Fibroblast of lung (primary cell): ENCODE results near the gene YWHAQ.

Experiments
- EZH2 ChIP-seq: IDR thresholded peaks from 2 replicates; pipeline ENCODE4 v1.5.1; 2012; ENCODE audit warnings: low read length, control low read depth, mild to moderate bottlenecking; ENCODE audit errors: missing control alignments
- TF ChIP-seq, protein P1 (sequence below), 2 donors: IDR thresholded peaks in 1 of 2; conservative IDR thresholded peaks in 1 of 2; 1 replicate in 1 of 2; 2 replicates in 1 of 2; pipeline ENCODE4 v1.5.1; 2011 to 2012; ENCODE audit warnings: low read length in 2 of 2, control low read depth in 1 of 2, inconsistent platforms in 1 of 2, low read depth in 1 of 2, mild to moderate bottlenecking in 1 of 2

DNA sequence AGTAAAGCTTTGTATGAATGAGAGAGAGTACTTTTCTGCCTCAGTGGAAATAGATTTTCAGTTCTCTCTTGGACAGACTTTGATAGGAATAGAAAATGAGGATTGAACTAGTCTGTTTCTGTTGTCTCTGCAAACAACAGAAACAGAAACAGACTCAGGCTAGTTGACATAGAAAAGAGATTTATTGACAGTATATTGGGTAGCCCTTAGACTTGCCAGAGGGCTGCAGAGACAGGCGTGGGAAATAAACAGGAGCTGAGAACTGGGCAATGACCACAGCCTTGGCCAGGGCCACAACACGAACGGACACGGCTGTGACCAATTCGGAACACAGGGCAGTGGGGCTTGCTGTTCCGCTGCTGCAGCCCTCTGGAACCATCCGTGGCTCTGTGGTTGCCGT, 30.5 kb upstream of the YWHAQ start:
- TF ChIP-seq, protein P1, sequence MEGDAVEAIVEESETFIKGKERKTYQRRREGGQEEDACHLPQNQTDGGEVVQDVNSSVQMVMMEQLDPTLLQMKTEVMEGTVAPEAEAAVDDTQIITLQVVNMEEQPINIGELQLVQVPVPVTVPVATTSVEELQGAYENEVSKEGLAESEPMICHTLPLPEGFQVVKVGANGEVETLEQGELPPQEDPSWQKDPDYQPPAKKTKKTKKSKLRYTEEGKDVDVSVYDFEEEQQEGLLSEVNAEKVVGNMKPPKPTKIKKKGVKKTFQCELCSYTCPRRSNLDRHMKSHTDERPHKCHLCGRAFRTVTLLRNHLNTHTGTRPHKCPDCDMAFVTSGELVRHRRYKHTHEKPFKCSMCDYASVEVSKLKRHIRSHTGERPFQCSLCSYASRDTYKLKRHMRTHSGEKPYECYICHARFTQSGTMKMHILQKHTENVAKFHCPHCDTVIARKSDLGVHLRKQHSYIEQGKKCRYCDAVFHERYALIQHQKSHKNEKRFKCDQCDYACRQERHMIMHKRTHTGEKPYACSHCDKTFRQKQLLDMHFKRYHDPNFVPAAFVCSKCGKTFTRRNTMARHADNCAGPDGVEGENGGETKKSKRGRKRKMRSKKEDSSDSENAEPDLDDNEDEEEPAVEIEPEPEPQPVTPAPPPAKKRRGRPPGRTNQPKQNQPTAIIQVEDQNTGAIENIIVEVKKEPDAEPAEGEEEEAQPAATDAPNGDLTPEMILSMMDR (conservative IDR thresholded peaks at IDR 0.05 in 1 of 2, IDR thresholded peaks at IDR 0.05 in 1 of 2; ENCODE audit: low read depth in 1 of 2, low read length in 2 of 2): no peak
- no peak for TF ChIP-seq EZH2
